Fibroblast of pulmonary artery (primary cell): Measurements from ENCODE around the gene DLGAP4.

Experiments
- DNase-seq: peaks from one replicate; pipeline ENCODE4 v3.0.0-alpha.2; 2010; ENCODE audit warnings: low read depth
- H3K4me3 ChIP-seq: replicated peaks from 2 replicates; pipeline ENCODE4 v1.5.1; 2011; ENCODE audit warnings: low read depth, mild to moderate bottlenecking, control low read depth, low read length, moderate library complexity
- TF ChIP-seq, protein P1 (sequence below): IDR thresholded peaks from 2 replicates; pipeline ENCODE4 v1.5.1; 2011; ENCODE audit warnings: mild to moderate bottlenecking, control low read depth, low read length, inconsistent platforms; ENCODE audit errors: missing control alignments

DLGAP4 gene

DNA sequence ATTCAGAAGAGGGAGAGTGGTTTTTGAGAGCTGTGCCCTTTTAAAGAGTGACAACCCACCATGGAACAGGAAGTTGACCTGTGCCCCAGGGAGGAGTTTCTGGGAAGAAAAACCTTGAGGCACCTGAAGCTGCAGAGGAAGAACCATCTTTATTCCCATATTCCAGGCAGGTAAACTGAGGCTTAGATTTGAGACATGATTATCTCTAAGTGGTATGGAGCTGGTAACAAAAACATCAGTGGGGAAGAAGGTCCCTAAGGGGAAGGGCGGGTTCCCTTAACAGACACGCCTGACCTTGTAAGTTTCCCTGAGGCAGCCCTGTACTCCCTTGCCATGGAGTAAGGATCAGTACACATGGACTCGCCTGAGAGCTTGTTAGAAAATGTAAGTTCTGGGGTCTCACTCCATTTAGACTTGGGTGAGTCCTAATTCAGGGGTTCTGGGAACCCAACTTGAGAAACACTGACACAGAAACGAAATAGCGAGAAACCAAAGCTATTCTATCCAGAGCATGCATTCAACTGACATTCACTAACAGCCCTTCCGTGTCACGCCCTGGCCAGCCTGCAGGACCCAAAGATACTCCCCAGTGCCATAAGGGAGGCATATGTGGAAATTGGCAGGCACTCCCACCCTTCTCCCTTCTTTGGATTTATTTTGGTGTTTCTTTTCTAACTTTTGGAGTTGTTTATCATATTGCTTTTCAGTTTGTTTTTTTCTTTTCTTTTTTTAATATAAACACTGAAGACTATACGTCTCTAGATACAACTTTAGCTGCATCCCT is 90.9 kb downstream of the DLGAP4 start:
- DNase-seq: no peak
- H3K4me3 ChIP-seq: no peak overlapping the region
- TF ChIP-seq, protein P1, sequence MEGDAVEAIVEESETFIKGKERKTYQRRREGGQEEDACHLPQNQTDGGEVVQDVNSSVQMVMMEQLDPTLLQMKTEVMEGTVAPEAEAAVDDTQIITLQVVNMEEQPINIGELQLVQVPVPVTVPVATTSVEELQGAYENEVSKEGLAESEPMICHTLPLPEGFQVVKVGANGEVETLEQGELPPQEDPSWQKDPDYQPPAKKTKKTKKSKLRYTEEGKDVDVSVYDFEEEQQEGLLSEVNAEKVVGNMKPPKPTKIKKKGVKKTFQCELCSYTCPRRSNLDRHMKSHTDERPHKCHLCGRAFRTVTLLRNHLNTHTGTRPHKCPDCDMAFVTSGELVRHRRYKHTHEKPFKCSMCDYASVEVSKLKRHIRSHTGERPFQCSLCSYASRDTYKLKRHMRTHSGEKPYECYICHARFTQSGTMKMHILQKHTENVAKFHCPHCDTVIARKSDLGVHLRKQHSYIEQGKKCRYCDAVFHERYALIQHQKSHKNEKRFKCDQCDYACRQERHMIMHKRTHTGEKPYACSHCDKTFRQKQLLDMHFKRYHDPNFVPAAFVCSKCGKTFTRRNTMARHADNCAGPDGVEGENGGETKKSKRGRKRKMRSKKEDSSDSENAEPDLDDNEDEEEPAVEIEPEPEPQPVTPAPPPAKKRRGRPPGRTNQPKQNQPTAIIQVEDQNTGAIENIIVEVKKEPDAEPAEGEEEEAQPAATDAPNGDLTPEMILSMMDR: no peak

DNA sequence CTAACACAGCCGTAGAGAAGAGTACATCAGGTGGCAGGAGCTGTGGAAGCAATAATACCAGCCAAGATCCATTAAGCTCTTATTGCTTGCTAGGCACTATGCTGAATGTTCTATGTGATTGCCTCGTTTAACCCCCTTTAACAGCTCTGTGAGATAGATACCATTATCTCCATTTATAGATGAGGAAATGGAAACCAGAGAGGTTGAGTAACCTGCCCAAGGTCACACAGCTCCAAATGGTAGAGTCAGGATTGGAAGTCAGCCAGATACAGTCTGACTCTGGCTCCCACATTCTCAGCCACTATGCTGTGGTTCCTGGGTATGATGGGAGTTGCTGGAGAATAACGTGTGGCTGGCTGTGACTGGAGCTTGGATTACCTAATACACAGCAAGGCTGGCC is 92.4 kb downstream of the DLGAP4 start:
- no peak overlapping the region for H3K4me3 ChIP-seq
- TF ChIP-seq, protein P1: no peak

DNA sequence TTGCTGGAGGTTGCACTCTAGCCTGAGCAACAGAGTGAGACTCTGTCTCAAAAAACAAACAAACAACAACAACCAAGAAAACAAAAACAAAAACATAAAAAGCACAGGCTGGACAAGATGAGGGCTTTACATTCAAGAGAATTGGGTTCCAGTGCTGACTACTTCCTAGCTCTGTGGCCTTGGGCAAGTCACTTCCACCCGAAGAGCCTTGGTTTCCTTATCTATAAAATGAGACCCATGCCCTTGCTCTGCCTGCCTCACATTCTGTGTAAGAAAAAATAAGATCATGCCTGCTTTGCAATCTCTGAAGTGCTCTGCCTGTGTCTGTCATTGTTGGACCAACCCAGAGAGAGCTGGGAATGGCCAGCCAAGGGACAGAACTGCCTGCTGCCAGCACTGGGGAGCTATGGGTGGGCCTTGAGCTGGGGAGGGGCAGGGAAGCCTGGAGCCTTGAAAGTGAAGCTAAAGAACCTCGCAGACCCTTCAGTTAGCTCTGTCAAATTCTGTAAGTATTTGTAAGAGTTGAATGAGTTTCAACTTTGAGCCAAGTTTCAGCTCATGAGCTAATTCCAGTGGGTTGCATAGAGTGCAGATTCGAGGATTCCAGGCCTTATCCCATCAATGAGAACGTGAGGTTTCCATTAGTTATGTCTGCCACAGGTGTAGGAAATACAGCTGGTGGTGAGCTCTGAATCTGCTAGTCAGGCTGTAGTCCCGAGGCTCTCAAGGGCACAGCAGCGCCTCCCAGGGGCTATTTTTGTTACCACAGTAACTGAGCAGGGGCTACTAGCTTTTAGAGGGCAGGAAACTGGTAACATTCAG is 93.2 kb downstream of the DLGAP4 start:
- TF ChIP-seq, protein P1: peak; percentile 44
- H3K4me3 ChIP-seq: no peak overlapping the region
- DNase-seq: peak; percentile 41

More for the DNA sequence above, 92.4 kb downstream of the DLGAP4 start:
- no peak for DNase-seq

DNA sequence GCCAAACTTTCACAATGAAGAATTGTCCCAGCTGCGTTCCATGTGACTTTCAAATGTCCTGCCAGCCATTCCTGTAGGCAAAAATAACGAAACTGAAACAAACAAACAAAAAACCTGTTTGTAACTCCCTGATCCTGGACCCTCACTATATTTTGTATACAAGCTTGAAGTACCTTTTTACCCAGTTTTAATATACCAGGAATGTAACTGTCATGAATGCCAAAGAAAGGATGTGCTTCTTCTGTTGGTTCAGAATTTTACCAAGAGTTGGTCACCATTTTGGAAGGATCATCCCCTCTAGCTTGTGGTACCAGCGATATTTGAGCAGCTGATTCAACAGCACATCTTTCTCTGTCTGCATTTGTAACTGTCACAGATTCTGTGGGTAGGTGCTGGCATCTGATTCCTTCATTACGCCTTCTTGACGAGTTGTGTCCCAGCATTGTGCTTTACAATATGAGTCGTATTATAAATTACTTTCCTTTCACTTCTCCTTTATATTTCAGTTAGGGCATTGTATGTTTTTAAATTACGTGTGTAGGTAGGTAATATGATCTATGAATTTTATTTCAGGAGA is 93.9 kb downstream of the DLGAP4 start:
- no peak overlapping the region for H3K4me3 ChIP-seq
- DNase-seq: no peak
- TF ChIP-seq, protein P1: no peak

DNA sequence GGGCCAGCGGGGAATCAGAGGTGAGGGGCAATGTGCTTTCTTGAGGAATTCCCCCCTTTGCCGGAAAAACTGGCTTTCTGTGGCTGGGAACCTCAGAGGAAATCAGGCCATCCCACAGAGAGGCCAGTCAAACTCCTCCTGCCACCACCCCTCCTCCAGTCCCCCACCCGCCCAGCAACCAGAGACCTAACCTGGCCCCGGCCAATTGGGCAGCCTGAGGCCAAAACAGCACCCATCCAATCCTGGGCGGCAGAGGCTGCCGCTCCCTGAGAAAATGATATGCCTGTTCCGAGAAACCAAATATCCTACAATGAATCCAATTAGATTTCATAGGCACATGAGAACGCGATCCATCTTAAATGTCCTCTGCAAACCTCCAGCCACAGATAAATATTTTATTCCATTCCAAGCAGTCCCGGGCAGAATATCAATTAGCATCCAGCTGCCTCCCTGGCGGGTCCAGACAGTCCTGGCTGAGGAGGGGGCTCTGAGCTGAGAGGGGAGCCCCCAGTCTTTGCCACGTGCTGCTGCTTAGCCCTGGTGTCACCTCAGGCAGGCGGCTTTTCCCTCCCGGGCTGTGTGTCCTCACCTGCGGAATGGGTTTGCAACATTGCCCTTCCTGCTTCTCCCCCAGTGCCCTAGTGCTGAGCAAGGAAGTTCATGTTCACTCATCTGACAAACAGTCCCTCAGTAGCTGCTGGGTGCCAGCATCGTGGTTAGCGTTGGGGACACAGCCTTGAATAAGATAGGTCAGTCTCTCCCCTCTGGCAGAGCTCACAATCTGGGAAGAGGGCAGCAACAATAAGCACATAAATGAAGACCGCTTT is 95.0 kb downstream of the DLGAP4 start:
- TF ChIP-seq, protein P1: no peak
- H3K4me3 ChIP-seq: no peak overlapping the region
- DNase-seq: no peak

DNA sequence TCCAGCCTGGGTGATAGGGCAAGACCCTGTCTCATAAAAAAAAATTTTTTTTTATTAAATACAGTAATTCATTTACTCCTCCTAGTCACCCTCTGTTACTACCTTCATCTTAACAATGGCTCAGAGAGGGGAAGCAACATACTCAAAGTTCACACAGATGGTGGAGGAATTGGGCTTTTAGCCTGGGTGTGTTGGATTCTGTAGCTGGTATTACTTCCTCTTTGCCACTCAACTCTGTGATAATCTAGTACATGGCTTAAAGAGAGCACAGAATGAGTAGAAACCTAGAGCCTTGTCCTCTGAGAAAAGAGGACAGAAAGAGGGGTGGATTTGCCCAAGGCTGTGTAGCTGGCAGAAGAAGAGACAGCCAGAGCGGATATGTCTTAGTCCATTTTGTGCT is 96.6 kb downstream of the DLGAP4 start:
- TF ChIP-seq, protein P1: no peak
- H3K4me3 ChIP-seq: no peak overlapping the region
- DNase-seq: no peak
